Activated CD4-positive, alpha-beta T cell treated with anti-CD3 and anti-CD28 coated beads for 24 hours (primary cell): ENCODE measurements around the gene IFNAR1.
"Not testable (repeated sequence)": the region's sequence is repeated elsewhere in the genome, so short reads cannot be mapped to it uniquely, and the experiment has no call there.

Source experiments
- DNase-seq, 2 donors: peaks; one replicate each; pipeline ENCODE4 v3.0.0-alpha.2; 2020; ENCODE audit warnings: low read depth in 2 of 2

IFNAR1 gene

GRCh38 chr21:33375101-33375644 lies 50.4 kb downstream of the IFNAR1 start:
- no peak for DNase-seq

- DNase-seq, result no peak
Measured at GRCh38 chr21:33377221-33377920, 52.6 kb downstream of the IFNAR1 start.

DNA sequence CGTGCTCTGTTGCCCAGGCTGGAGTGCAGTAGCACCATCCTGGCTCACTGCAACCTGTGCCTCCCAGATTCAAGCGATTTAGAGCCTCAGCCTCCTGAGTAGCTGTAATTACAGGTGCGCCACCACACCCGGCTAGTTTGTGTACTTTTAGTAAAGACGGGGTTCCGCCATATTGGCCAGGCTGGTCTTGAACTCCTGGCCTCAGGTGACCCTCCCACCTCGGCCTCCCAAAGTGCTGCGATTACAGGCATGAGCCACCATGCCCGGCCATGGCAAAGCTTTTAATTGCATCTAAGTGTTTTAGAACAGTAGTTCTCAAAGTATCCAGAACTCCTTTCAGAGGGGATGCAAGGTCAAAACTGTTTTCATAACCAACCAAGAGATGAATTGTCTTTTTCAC lies 53.3 kb downstream of the IFNAR1 start:
- no peak for DNase-seq

GRCh38 chr21:33379934-33380333 lies 55.2 kb downstream of the IFNAR1 start:
- not testable (repeated sequence) for DNase-seq

GRCh38 chr21:33380483-33380998 lies 55.8 kb downstream of the IFNAR1 start:
- peak; percentile 82 to 87 for DNase-seq

DNA sequence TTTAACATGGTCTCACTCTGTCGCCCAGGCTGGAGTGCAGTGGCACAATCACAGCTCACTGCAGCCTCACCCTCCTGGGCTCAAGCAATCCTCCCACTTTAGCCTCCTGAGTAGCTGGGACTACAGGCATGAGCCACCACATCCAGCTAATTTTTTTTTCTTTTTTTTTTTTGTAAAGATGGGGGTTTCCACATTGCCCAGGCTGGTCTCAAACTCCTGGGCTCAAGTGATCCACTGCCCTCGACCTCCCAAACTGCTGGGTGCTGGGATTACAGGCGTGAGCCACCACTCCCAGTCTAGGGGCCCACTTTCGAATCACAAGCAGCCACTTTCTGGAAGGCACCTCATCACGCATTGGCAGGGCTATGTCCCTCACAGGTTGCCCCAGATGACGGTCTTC lies 56.6 kb downstream of the IFNAR1 start:
- DNase-seq, result not testable (repeated sequence)

DNA sequence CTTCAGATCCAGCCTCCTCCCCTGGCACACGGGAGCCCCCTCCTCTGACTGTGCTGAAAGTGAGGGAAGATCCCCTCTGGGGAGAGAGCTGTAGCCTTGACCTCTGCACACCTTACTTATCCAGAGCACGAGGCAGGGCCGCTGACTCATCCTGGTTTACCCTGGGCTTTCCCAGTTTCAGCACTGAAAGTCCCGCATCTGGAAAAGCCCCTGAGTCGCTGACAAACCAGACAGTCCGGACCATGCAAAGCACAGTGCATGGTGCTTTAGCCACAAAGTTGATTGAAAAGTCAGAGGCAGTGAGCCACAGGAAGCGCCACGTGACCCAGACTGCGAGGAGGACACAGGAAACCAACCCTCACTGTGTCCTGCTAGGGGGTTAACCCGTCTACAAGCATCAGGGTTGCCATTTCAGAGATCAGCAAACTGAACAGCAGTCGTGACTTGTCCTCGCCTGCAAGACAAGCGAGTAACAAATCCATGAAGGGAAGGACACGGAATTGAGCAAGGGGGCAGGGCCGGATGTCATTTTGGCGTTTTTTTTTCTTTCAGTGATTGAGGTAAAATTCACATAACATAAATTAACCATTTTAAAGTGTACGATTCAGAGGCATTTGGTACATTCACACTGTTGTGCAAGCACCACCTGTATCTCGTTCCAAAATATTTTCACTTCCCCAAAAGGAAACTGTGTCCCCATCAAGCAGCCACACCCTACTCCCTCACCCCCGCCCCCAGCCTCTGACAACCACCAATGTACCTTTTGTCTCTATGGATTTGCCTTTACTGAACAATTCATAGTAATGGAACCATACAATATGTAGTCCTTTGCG lies 58.5 kb downstream of the IFNAR1 start:
- peak in 1 of 2 donors; percentile 43 for DNase-seq

DNA sequence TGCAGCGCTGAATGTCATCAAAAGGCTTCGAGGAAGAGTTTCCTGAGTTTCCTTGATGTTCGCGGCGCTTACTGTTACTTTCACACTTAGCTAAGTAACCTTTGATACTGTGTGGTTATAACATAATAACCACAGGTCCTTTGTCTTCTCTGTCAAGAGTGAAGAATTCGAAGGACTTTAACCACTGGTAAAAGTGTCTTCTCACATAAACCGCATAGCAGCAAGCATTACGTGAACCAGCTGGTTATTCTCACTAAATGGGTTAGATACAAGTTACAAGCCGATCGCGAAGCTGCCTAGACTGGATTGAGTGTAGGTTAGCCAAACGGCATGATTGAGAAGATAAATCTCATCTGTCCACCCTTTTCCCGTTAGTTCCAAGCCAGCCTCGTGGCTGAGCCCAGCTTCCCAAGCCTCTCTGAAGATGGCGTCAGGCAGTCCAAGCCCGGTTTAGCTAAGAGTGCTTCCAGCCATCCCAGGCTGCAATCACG lies 60.1 kb downstream of the IFNAR1 start:
- no peak for DNase-seq

- no peak for DNase-seq
Measured at GRCh38 chr21:33386222-33386784, 61.5 kb downstream of the IFNAR1 start.

- no peak for DNase-seq
Measured at GRCh38 chr21:33387294-33387693, 62.5 kb downstream of the IFNAR1 start.

DNA sequence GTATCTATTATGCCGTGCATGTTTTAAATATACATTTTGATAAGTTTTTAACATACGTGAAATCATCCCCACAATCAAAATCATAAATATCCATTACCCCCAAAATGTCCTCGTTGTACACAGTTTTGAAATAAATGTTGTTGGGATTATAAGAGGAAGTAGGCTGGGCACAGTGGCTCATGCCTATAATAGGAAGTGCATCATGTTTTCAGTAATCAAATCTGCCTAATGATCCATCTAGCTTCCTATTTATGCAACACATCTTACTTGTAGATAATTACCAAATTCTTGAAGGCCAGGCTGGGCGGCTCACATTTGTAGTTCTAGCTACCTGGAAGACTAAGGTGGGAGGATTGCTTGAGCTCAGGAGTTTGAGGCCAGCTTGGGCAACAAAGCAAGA lies 63.4 kb downstream of the IFNAR1 start:
- DNase-seq, result no peak

DNA sequence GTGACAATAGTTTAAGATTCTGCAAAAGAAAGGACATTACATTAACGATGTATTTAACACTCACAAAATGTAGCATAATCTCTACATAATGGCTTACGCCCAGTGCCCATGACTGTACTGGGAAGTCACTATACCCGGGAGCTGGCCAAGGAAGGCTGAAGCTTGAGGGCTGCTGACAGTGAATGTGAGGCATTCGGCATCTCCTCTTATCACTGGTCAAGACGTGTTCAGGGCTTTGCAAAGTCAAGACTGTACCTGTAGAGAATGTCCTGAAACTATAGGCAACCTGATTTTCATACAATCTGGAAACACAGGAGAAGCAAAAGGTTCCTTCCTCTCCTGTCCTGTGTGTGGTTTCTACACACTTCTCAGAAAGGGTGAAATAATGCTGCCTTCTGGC lies 65.7 kb downstream of the IFNAR1 start:
- no peak for DNase-seq

GRCh38 chr21:33391656-33392055 lies 66.9 kb downstream of the IFNAR1 start:
- no peak for DNase-seq

DNA sequence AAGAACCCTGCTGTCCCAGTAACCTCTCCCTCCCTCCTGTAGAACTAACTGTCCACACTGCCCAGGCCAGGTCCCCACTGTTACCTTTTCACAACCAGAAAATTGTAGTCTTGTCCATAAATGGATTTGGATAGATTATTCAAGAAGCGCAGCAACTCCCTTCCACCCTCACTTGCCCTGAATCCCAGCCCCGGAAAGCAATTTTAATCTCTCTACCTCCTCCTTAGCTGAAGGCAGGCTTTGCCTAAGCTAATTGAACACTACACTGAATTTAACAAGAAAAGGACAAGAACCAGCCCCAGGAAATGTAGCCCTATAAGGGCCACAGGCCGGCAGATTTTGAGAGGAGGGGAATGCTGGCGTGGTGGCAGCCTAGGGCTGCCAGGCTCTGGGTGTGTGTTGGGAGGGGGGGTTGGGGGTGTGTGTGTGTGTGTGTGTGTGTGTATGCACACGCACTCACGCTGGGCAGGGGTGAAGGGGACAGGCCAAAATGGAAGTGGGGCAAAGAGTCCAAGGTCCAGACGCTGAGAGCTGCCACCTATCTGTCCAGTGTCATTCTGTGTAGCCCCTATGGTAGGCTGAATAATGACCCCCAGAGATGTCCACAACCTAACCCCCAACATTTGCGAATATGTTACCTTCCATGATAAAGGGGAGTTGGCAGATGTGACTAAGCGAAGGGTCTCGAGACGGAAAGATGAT lies 67.7 kb downstream of the IFNAR1 start:
- DNase-seq, result no peak

GRCh38 chr21:33393348-33393747 lies 68.6 kb downstream of the IFNAR1 start:
- DNase-seq, result no peak

DNA sequence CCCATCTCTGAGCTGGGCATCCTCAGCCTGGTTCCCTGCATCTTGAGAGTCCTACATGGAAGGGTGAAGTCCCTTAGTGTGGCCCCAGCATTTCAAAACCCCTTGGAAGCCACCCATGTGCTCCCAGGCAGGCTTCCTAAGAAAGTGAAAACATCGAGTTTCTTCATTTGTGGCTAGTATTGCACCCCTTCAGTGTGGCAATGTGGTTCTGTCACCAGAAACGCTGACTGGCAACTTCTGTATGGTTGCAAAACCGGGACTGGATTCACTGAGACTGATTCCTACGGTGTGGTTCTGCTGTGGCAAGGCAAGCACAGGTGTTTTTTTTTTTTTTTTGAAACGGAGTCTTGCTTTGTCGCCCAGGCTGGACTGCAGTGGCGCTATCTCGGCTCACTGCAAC lies 69.5 kb downstream of the IFNAR1 start:
- DNase-seq, result no peak

GRCh38 chr21:33395891-33396331 lies 71.1 kb downstream of the IFNAR1 start:
- DNase-seq, result no peak

- DNase-seq, result no peak
Measured at GRCh38 chr21:33396436-33396835, 71.7 kb downstream of the IFNAR1 start.

DNA sequence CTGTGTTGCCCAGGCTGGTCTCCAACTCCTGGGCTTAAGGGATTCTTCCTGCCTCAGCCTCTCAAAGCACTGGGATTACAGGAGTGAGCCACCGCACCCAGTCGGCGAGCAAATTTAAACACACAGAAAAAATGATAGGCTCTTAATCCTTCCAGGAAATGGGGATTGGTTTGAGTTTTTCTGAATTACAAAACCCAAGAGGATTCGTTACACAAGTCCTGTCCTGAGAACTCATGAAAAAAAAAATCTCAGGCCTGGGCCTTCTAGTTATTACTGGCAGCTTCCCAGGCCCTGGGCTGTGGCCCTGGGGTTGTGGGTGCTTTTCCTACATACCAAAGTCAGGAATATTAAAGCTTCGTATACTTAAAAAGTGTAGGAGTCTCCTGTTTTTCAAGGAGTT lies 72.2 kb downstream of the IFNAR1 start:
- no peak for DNase-seq

- DNase-seq, result no peak
Measured at GRCh38 chr21:33397717-33398116, 72.9 kb downstream of the IFNAR1 start.

DNA sequence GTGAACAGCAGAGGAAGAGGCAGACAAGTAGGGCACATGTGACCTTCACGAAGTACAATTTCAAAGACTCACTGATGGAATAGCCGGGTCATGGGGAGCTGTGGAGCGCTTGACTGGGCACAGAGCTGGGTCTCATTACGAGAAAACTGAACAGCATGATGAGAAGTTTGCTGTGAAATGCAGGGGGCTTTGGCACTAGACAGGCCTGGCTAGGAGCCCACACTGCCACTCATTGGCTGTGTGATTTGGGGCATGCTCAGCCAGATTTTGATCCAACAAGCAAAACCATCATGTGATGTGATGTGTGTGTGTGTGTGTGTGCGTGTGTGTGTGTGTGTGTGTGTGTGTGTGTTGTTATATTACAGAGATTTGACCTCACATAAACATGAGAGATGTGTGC lies 73.6 kb downstream of the IFNAR1 start:
- no peak for DNase-seq

GRCh38 chr21:33401630-33401992 lies 76.8 kb downstream of the IFNAR1 start:
- DNase-seq, result no peak
